Trophoblast cell (in vitro differentiated cells and primary cell): Measurements from ENCODE around the gene SIM2.

ENCODE experiments used
- DNase-seq, 2 donors: peaks; one replicate each; pipeline ENCODE4 v3.0.0-alpha.2; 2016
- H2AFZ ChIP-seq: 2 replicates; pipeline ENCODE4 v1.6.1; 2013; ENCODE audit warnings: low read length, moderate library complexity, mild to moderate bottlenecking; ENCODE audit not compliant: insufficient read depth, poor library complexity
- H2AK5ac ChIP-seq: 2 replicates; pipeline ENCODE4 v1.6.1; 2013; ENCODE audit warnings: mild to moderate bottlenecking, low read length
- H2BK120ac ChIP-seq: 2 replicates; pipeline ENCODE4 v1.6.1; 2013; ENCODE audit warnings: low read length, mild to moderate bottlenecking, moderate library complexity; ENCODE audit not compliant: insufficient read depth, poor library complexity
- H2BK12ac ChIP-seq: 2 replicates; pipeline ENCODE4 v1.6.1; 2013; ENCODE audit warnings: mild to moderate bottlenecking, low read length, moderate library complexity
- H2BK5ac ChIP-seq: 2 replicates; pipeline ENCODE4 v1.6.1; 2013; ENCODE audit warnings: low read length, low read depth, moderate library complexity, mild to moderate bottlenecking; ENCODE audit not compliant: poor library complexity
- H3K14ac ChIP-seq: 2 replicates; pipeline ENCODE4 v1.6.1; 2013; ENCODE audit warnings: mild to moderate bottlenecking, low read length
- H3K18ac ChIP-seq: 2 replicates; pipeline ENCODE4 v1.6.1; 2013; ENCODE audit warnings: mild to moderate bottlenecking, low read length
- H3K23ac ChIP-seq: 2 replicates; pipeline ENCODE4 v1.6.1; 2013; ENCODE audit warnings: low read length
- H3K27ac ChIP-seq: 2 replicates; pipeline ENCODE4 v1.5.1; 2013; ENCODE audit warnings: low read depth, mild to moderate bottlenecking, inconsistent platforms, low read length, moderate library complexity
- H3K27me3 ChIP-seq: 2 replicates; pipeline ENCODE4 v1.6.1; 2013; ENCODE audit warnings: inconsistent platforms, mild to moderate bottlenecking, low read length, moderate library complexity; ENCODE audit not compliant: insufficient read depth
- H3K36me3 ChIP-seq, 2 experiments: 1 replicate in 1 of 2; 2 replicates in 1 of 2; pipeline ENCODE4 v1.6.1; 2013; ENCODE audit warnings: low read length in 2 of 2, mild to moderate bottlenecking in 2 of 2, moderate library complexity in 1 of 2; ENCODE audit not compliant: insufficient read depth in 2 of 2, control insufficient read depth in 1 of 2
- H3K4ac ChIP-seq: 2 replicates; pipeline ENCODE4 v1.6.1; 2013; ENCODE audit warnings: low read depth, mild to moderate bottlenecking, low read length, moderate library complexity
- H3K4me1 ChIP-seq, 2 experiments: 1 replicate in 1 of 2; 2 replicates in 1 of 2; pipeline ENCODE4 v1.6.1; 2013; ENCODE audit warnings: low read length in 2 of 2, mild to moderate bottlenecking in 2 of 2, moderate library complexity in 1 of 2; ENCODE audit not compliant: insufficient read depth in 2 of 2, control insufficient read depth in 1 of 2
- H3K4me2 ChIP-seq: 2 replicates; pipeline ENCODE4 v1.6.1; 2013; ENCODE audit warnings: inconsistent platforms, mild to moderate bottlenecking, low read length, moderate library complexity
- H3K4me3 ChIP-seq: 2 replicates; pipeline ENCODE4 v1.5.1; 2013; ENCODE audit warnings: mild to moderate bottlenecking, low read depth, low read length, inconsistent platforms
- H3K79me1 ChIP-seq: one replicate; pipeline ENCODE4 v1.6.1; 2013; ENCODE audit warnings: low read length
- H3K79me2 ChIP-seq: 2 replicates; pipeline ENCODE4 v1.6.1; 2013; ENCODE audit warnings: low read length, mild to moderate bottlenecking; ENCODE audit not compliant: control insufficient read depth, insufficient read depth, poor library complexity
- H3K9ac ChIP-seq: 2 replicates; pipeline ENCODE4 v1.6.1; 2013; ENCODE audit warnings: mild to moderate bottlenecking, low read length
- H3K9me3 ChIP-seq: 2 replicates; pipeline ENCODE4 v1.6.1; 2013; ENCODE audit warnings: low read depth, mild to moderate bottlenecking, control low read depth, inconsistent platforms, low read length; ENCODE audit not compliant: insufficient read depth
- H4K12ac ChIP-seq: 2 replicates; pipeline ENCODE4 v1.6.1; 2013; ENCODE audit warnings: low read depth, mild to moderate bottlenecking, low read length, moderate library complexity
- H4K8ac ChIP-seq: 2 replicates; pipeline ENCODE4 v1.6.1; 2013; ENCODE audit warnings: low read depth, mild to moderate bottlenecking, low read length, moderate library complexity
- H4K91ac ChIP-seq: one replicate; pipeline ENCODE4 v1.6.1; 2013; ENCODE audit warnings: low read depth, mild to moderate bottlenecking, low read length, moderate library complexity
- WGBS: extraction: QIAGEN DNeasy Blood & Tissue Kit; methylation state at CpG from one replicate; pipeline ENCODE4 v1.1.7; 2013; ENCODE audit warnings: missing lambda C conversion rate; ENCODE audit not compliant: insufficient read length, insufficient coverage; ENCODE audit errors: extremely low coverage; 5-methylcytosine and 5-hydroxymethylcytosine counted together

Gene SIM2

GRCh38 chr21:36762642-36763041, 63.7 kb downstream of the SIM2 start:
- H3K14ac ChIP-seq, result no peak overlapping the region
- H3K18ac ChIP-seq, result no peak overlapping the region
- H3K9ac ChIP-seq, result no peak overlapping the region
- no peaks in the 10 kb centered on the region for H3K79me2 ChIP-seq
- no peak overlapping the region for H2BK5ac ChIP-seq
- no peak overlapping the region for H2AK5ac ChIP-seq
- H3K4me1 ChIP-seq, result peaks cover 4 to 9% of the 10 kb centered on the region in 2 experiments
- no peak overlapping the region for H3K4me2 ChIP-seq
- no peaks in the 10 kb centered on the region for H3K36me3 ChIP-seq
- H3K79me1 ChIP-seq, result no peaks in the 10 kb centered on the region
- no peaks in the 10 kb centered on the region for H3K27me3 ChIP-seq
- H3K4me3 ChIP-seq, result no peak overlapping the region
- H3K4ac ChIP-seq, result no peak overlapping the region
- no peak overlapping the region for H2AFZ ChIP-seq
- no peaks in the 10 kb centered on the region for H3K9me3 ChIP-seq
- no peak overlapping the region for H3K23ac ChIP-seq
- no peak overlapping the region for H4K8ac ChIP-seq
- WGBS, result no CpG with 5 or more reads among the region's 9 CpGs
- no peak overlapping the region for H3K27ac ChIP-seq
- no peak overlapping the region for H4K91ac ChIP-seq
- no peak overlapping the region for H4K12ac ChIP-seq
- H2BK120ac ChIP-seq, result no peak overlapping the region
- no peak for DNase-seq
- no peak overlapping the region for H2BK12ac ChIP-seq

- Histone ChIP-seq H3K4me3 (no peak overlapping the region), H3K18ac (no peak overlapping the region), H3K4me1 (peaks cover 4 to 9% of the 10 kb centered on the region in 2 experiments), H4K91ac (no peak overlapping the region), H2AFZ (no peak overlapping the region), H3K36me3 (no peaks in the 10 kb centered on the region), H3K23ac (no peak overlapping the region), H2AK5ac (no peak overlapping the region), H3K27ac (no peak overlapping the region), H3K9ac (no peak overlapping the region), H3K79me1 (no peaks in the 10 kb centered on the region), H2BK12ac (no peak overlapping the region), H4K12ac (no peak overlapping the region), H3K27me3 (no peaks in the 10 kb centered on the region), H4K8ac (no peak overlapping the region), H3K14ac (no peak overlapping the region), H2BK5ac (no peak overlapping the region), H3K4ac (no peak overlapping the region), H3K9me3 (no peaks in the 10 kb centered on the region), H3K4me2 (no peak overlapping the region), H3K79me2 (no peaks in the 10 kb centered on the region), H2BK120ac (no peak overlapping the region)
- no peak for DNase-seq
- no CpG with 5 or more reads among the region's 6 CpGs for WGBS
These were observed 64.4 kb downstream of the SIM2 start for GRCh38 chr21:36763305-36763704.

- no peaks in the 10 kb centered on the region for H3K36me3 ChIP-seq
- H2BK12ac ChIP-seq, result no peak overlapping the region
- H3K4me1 ChIP-seq, result peaks cover 4 to 9% of the 10 kb centered on the region in 2 experiments
- H3K4me2 ChIP-seq, result no peak overlapping the region
- H3K18ac ChIP-seq, result no peak overlapping the region
- H2AK5ac ChIP-seq, result no peak overlapping the region
- no peak overlapping the region for H2BK5ac ChIP-seq
- no peaks in the 10 kb centered on the region for H3K9me3 ChIP-seq
- H3K14ac ChIP-seq, result no peak overlapping the region
- no peak overlapping the region for H2AFZ ChIP-seq
- no peak overlapping the region for H3K27ac ChIP-seq
- no peaks in the 10 kb centered on the region for H3K79me2 ChIP-seq
- H3K23ac ChIP-seq, result no peak overlapping the region
- no peaks in the 10 kb centered on the region for H3K79me1 ChIP-seq
- WGBS, result no CpG with 5 or more reads among the region's 4 CpGs
- no peak overlapping the region for H3K4ac ChIP-seq
- DNase-seq, result no peak
- H3K4me3 ChIP-seq, result no peak overlapping the region
- no peak overlapping the region for H4K8ac ChIP-seq
- no peak overlapping the region for H4K91ac ChIP-seq
- no peak overlapping the region for H2BK120ac ChIP-seq
- no peak overlapping the region for H3K9ac ChIP-seq
- H3K27me3 ChIP-seq, result no peaks in the 10 kb centered on the region
- no peak overlapping the region for H4K12ac ChIP-seq
These were observed 66.3 kb downstream of the SIM2 start for GRCh38 chr21:36765229-36765628.

- no peak overlapping the region for H2BK5ac ChIP-seq
- H3K36me3 ChIP-seq, result no peaks in the 10 kb centered on the region
- H3K4me3 ChIP-seq, result no peak overlapping the region
- no peak overlapping the region for H3K9ac ChIP-seq
- no peak overlapping the region for H2BK12ac ChIP-seq
- H3K79me2 ChIP-seq, result no peaks in the 10 kb centered on the region
- H4K8ac ChIP-seq, result no peak overlapping the region
- DNase-seq, result no peak
- no peaks in the 10 kb centered on the region for H3K9me3 ChIP-seq
- H3K14ac ChIP-seq, result no peak overlapping the region
- H3K23ac ChIP-seq, result no peak overlapping the region
- H4K91ac ChIP-seq, result no peak overlapping the region
- no peaks in the 10 kb centered on the region for H3K27me3 ChIP-seq
- no peak overlapping the region for H2BK120ac ChIP-seq
- peaks cover 4 to 9% of the 10 kb centered on the region in 2 experiments for H3K4me1 ChIP-seq
- no peaks in the 10 kb centered on the region for H3K79me1 ChIP-seq
- H4K12ac ChIP-seq, result no peak overlapping the region
- H3K27ac ChIP-seq, result no peak overlapping the region
- H3K4ac ChIP-seq, result no peak overlapping the region
- no peak overlapping the region for H2AFZ ChIP-seq
- no peak overlapping the region for H3K18ac ChIP-seq
- WGBS, result no CpG with 5 or more reads among the region's 6 CpGs
- H3K4me2 ChIP-seq, result no peak overlapping the region
- no peak overlapping the region for H2AK5ac ChIP-seq
These were observed 67.6 kb downstream of the SIM2 start for GRCh38 chr21:36766511-36766910.
